Brain microvascular endothelial cell (primary cell): ENCODE results near the gene IKZF3.

Source experiments
- DNase-seq: peaks from one replicate; pipeline ENCODE4 v3.0.0-alpha.2; 2020
- H3K27ac ChIP-seq: fragments of 250-450 bp; sonication (Bioruptor Pico); 2 replicates; pipeline ENCODE4 v1.5.1; 2020; ENCODE audit warnings: mild to moderate bottlenecking, moderate library complexity
- H3K27me3 ChIP-seq: fragments of 250-450 bp; sonication (Bioruptor Pico); replicated peaks from 2 replicates; pipeline ENCODE4 v1.5.1; 2020; ENCODE audit warnings: mild to moderate bottlenecking
- H3K36me3 ChIP-seq: fragments of 250-450 bp; sonication (Bioruptor Pico); replicated peaks from 2 replicates; pipeline ENCODE4 v1.5.1; 2020; ENCODE audit warnings: mild to moderate bottlenecking
- H3K4me3 ChIP-seq: 2 replicates; pipeline ENCODE4 v1.5.1; 2011; ENCODE audit warnings: low read depth, mild to moderate bottlenecking, control low read depth, low read length, moderate library complexity
- in situ Hi-C: cut with HindIII; loops from 2 replicates; pipeline ENCODE4 v1.10.0; 2017; ENCODE audit warnings: low sequenced_read_pairs, low pct_ligation_motif_present
- TF ChIP-seq, protein P1 (sequence below): IDR thresholded peaks from 2 replicates; pipeline ENCODE4 v1.5.1; 2011; ENCODE audit warnings: low read depth, mild to moderate bottlenecking, moderate library complexity, low read length, control low read depth, inconsistent platforms; ENCODE audit errors: missing control alignments

The IKZF3 gene

DNA sequence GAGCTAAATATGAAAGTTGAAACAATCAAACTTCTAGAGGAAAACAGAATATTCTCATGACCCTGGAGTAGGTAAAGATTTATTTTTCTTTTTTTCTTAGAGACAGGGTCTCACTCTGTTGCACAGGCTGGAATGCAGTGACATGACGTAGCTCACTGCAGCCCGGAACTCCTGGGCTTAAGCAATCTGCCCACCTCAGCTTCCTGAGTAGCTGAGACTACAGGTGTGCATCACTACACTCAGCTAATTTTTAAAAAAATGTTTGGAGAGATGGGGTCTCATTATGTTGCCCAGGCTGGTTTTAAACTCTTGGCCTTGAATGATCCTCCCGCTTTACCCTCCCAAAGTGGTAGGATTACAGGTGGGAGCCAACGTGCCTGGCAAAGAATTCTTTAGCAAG is 15.5 kb downstream of the IKZF3 start:
- DNase-seq: no peak
- Histone ChIP-seq H3K27me3 (peaks cover 15% of the 10 kb centered on the region), H3K4me3 (no peak overlapping the region), H3K27ac (no peak overlapping the region), H3K36me3 (no peaks in the 10 kb centered on the region)
- in situ Hi-C loops: no loop called here
- TF ChIP-seq, protein P1, sequence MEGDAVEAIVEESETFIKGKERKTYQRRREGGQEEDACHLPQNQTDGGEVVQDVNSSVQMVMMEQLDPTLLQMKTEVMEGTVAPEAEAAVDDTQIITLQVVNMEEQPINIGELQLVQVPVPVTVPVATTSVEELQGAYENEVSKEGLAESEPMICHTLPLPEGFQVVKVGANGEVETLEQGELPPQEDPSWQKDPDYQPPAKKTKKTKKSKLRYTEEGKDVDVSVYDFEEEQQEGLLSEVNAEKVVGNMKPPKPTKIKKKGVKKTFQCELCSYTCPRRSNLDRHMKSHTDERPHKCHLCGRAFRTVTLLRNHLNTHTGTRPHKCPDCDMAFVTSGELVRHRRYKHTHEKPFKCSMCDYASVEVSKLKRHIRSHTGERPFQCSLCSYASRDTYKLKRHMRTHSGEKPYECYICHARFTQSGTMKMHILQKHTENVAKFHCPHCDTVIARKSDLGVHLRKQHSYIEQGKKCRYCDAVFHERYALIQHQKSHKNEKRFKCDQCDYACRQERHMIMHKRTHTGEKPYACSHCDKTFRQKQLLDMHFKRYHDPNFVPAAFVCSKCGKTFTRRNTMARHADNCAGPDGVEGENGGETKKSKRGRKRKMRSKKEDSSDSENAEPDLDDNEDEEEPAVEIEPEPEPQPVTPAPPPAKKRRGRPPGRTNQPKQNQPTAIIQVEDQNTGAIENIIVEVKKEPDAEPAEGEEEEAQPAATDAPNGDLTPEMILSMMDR: no peak

DNA sequence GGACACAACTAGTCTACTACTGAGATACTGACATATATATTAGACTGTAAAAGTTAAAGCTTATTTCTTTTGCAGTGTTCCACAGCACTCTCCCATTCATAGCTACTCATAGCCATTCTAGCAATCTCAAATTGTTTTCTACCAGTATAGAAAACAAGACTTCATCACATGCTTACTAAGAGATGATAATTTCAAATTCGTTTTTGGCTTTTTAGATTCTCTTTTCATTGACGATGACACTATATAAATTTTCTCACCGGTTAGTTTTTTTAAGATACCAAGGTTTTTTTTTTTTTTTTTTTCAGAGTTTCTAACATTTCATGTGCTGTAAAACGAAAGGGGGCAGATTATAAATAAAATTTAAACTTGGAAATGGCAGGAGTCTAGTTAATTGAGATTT is 17.9 kb downstream of the IKZF3 start:
- Histone ChIP-seq H3K27me3 (peaks cover 13% of the 10 kb centered on the region), H3K27ac (no peak overlapping the region), H3K4me3 (no peak overlapping the region), H3K36me3 (no peaks in the 10 kb centered on the region)
- DNase-seq: no peak
- TF ChIP-seq, protein P1: no peak
- in situ Hi-C loops: no loop called here

GRCh38 chr17:39845052-39845846 is 18.9 kb downstream of the IKZF3 start:
- H3K27me3 ChIP-seq: peaks cover 13% of the 10 kb centered on the region
- TF ChIP-seq, protein P1: no peak
- H3K36me3 ChIP-seq: no peaks in the 10 kb centered on the region
- in situ Hi-C loops: no loop called here
- H3K4me3 ChIP-seq: no peak overlapping the region
- no peak for DNase-seq
- H3K27ac ChIP-seq: no peak overlapping the region

DNA sequence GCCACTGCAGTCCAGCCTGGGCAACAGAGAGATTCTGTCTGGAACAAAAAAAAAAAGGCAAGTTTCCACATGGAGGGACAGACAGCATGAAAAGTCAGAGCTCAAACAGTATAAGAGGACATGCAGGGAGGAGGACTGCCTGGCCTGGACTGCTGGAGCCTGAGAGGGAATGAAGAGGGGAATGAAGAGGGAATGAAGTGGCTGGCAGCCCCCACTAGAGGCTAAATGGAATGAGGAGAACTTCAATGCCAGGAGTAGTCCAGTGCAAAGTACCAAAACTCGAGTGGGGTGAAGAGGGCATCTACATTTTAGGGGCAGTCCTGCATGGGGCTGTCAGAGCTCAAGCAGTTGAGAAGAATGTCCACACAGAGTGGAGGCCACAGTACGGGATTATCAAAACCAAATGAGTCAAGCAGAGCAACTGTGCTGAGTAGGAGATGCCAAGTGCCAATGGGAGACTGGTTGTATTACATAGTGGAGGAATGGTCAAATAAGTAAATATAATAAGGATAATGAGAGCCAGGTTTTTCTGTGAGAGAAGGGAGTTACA is 22.9 kb downstream of the IKZF3 start:
- in situ Hi-C loops: no loop called here
- DNase-seq: no peak
- Histone ChIP-seq H3K27ac (no peak overlapping the region), H3K36me3 (no peaks in the 10 kb centered on the region), H3K27me3 (peaks cover 3% of the 10 kb centered on the region), H3K4me3 (no peak overlapping the region)
- TF ChIP-seq, protein P1: no peak

- Histone ChIP-seq H3K36me3 (no peaks in the 10 kb centered on the region), H3K27ac (no peak overlapping the region), H3K4me3 (no peak overlapping the region), H3K27me3 (peaks cover 3% of the 10 kb centered on the region)
- no peak for DNase-seq
- TF ChIP-seq, protein P1: no peak
- in situ Hi-C loops: no loop called here
Measured at GRCh38 chr17:39838784-39839183, 25.3 kb downstream of the IKZF3 start.
